NB4 (cell line): ENCODE data around the gene SMIM41.

Source experiments
- DNase-seq: peaks from one replicate; pipeline ENCODE4 v3.0.0; 2010; ENCODE audit warnings: low read depth
- H3K4me3 ChIP-seq: one replicate; pipeline ENCODE4 v1.5.1; 2011; ENCODE audit warnings: mild to moderate bottlenecking, low read depth, low read length, moderate library complexity
- CTCF ChIP-seq: IDR thresholded peaks from one replicate; pipeline ENCODE4 v1.5.1; 2012; ENCODE audit warnings: low read depth, low read length
- MAX ChIP-seq: IDR thresholded peaks from 2 replicates; pipeline ENCODE4 v1.6.1; 2011; ENCODE audit warnings: low read depth, low read length
- MYC ChIP-seq: IDR thresholded peaks from 2 replicates; pipeline ENCODE4 v1.6.1; 2011; ENCODE audit warnings: low read depth, low read length
- POLR2A ChIP-seq: IDR thresholded peaks from 2 replicates; pipeline ENCODE4 v1.6.1; 2011; ENCODE audit warnings: mild to moderate bottlenecking; ENCODE audit not compliant: insufficient read length; ENCODE audit errors: extremely low read depth

Gene SMIM41

GRCh38 chr12:52123487-52124186 lies 44.1 kb downstream of the SMIM41 start:
- TF ChIP-seq MAX, result no peak
- no peak overlapping the region for H3K4me3 ChIP-seq
- DNase-seq, result no peak

GRCh38 chr12:52125476-52125900 lies 46.0 kb downstream of the SMIM41 start:
- no peak for DNase-seq
- H3K4me3 ChIP-seq, result no peak overlapping the region
- TF ChIP-seq MYC (no peak), CTCF (no peak), POLR2A (no peak), MAX (no peak)

GRCh38 chr12:52126050-52126604 lies 46.6 kb downstream of the SMIM41 start:
- no peak for DNase-seq
- no peak overlapping the region for H3K4me3 ChIP-seq
- TF ChIP-seq CTCF (no peak), MAX (no peak), POLR2A (no peak), MYC (no peak)

GRCh38 chr12:52126605-52127578 lies 47.4 kb downstream of the SMIM41 start:
- no peak for DNase-seq
- no peak overlapping the region for H3K4me3 ChIP-seq
- TF ChIP-seq MAX (no peak), CTCF (no peak), MYC (no peak), POLR2A (no peak)

- H3K4me3 ChIP-seq, result no peak overlapping the region
- TF ChIP-seq MYC (no peak), CTCF (no peak), POLR2A (no peak), MAX (no peak)
- DNase-seq, result no peak
Observed at GRCh38 chr12:52127683-52128450, 48.4 kb downstream of the SMIM41 start.
